ENCODE results near the gene ITGA6. TPM values are rescaled to one million over a fixed set of nuclear protein-coding genes. Genes with fewer than 3 reads are reported as not detected.

Gene ITGA6
- total RNA-seq, 1 donor from 2014 or later = 83.8 TPM

GRCh38 chr2:172551271-172551670 is 123.9 kb downstream of the ITGA6 start:
- no peak overlapping the region for H3K4me3 Mint-ChIP-seq (ENCODE audit: low read depth)
- DNase-seq (ENCODE audit: low spot score, unreplicated experiment) = no peak
- peaks cover 11% of the 10 kb centered on the region for H3K9me3 Mint-ChIP-seq (ENCODE audit: low read depth)
- no peaks in the 10 kb centered on the region for H3K36me3 Mint-ChIP-seq (ENCODE audit: insufficient read depth)
- no peak overlapping the region for H3K27ac Mint-ChIP-seq
- peaks cover 23% of the 10 kb centered on the region for H3K27me3 Mint-ChIP-seq
- peaks cover 11% of the 10 kb centered on the region for H3K4me1 Mint-ChIP-seq (ENCODE audit: low read depth)
- TF ChIP-seq, protein P1, sequence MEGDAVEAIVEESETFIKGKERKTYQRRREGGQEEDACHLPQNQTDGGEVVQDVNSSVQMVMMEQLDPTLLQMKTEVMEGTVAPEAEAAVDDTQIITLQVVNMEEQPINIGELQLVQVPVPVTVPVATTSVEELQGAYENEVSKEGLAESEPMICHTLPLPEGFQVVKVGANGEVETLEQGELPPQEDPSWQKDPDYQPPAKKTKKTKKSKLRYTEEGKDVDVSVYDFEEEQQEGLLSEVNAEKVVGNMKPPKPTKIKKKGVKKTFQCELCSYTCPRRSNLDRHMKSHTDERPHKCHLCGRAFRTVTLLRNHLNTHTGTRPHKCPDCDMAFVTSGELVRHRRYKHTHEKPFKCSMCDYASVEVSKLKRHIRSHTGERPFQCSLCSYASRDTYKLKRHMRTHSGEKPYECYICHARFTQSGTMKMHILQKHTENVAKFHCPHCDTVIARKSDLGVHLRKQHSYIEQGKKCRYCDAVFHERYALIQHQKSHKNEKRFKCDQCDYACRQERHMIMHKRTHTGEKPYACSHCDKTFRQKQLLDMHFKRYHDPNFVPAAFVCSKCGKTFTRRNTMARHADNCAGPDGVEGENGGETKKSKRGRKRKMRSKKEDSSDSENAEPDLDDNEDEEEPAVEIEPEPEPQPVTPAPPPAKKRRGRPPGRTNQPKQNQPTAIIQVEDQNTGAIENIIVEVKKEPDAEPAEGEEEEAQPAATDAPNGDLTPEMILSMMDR (IDR thresholded peaks at IDR 0.05; ENCODE audit: unreplicated experiment) = no peak

GRCh38 chr2:172552547-172553291 is 125.3 kb downstream of the ITGA6 start:
- no peak overlapping the region for H3K4me3 Mint-ChIP-seq (ENCODE audit: low read depth)
- TF ChIP-seq, protein P1 (IDR thresholded peaks at IDR 0.05; ENCODE audit: unreplicated experiment) = no peak
- peaks cover 18% of the 10 kb centered on the region for H3K4me1 Mint-ChIP-seq (ENCODE audit: low read depth)
- H3K27me3 Mint-ChIP-seq = peaks cover 23% of the 10 kb centered on the region
- DNase-seq (ENCODE audit: low spot score, unreplicated experiment) = no peak
- H3K36me3 Mint-ChIP-seq (ENCODE audit: insufficient read depth) = no peaks in the 10 kb centered on the region
- no peak overlapping the region for H3K27ac Mint-ChIP-seq
- peaks cover 5% of the 10 kb centered on the region for H3K9me3 Mint-ChIP-seq (ENCODE audit: low read depth)

DNA sequence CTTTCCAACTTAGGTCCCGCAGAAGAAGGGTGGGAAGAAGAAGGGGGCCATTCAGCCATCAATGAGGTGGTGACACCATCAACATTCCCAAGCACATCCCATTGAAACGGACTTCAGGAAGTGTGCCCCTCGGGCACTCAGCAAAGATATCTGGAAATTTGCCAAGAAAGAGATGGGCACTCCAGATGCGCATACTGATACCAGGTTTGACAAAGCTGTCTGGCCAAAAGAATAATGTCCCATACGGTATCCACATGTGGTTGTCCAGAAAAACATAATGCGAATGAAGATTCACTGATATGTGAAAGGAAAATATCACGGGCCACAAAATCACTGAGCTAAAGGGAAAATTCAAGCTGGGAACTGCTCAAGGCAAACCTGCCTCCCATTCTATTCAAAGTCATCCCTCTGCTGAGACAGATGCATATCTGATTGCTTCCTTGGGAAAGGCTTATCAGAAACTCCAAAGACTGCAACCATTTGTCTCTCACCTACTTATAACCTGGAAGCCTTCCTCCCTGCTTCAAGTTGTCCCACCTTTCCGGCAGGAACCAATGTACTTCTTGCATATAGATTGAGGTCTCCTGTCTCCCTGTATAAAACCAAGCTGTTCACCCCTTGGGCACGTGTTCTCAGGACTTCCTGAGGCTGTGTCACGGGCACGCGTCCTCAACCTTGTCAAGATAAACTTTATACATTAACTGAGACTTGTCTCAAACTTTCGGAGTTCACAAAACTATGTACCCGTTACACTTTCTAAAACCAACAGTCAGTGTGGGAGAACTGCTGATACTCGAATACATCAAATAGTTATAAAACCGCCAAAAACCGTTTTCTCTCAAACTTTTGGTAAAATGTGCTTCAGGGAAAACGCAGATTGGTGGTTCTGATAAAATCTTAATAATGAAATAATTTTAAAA is 127.2 kb downstream of the ITGA6 start:
- DNase-seq (ENCODE audit: low spot score, unreplicated experiment) = no peak
- Mint-ChIP-seq H3K4me3 (ENCODE audit: low read depth) (peak overlapping the region; percentile 91), H3K9me3 (ENCODE audit: low read depth) (no peaks in the 10 kb centered on the region), H3K27ac (no peak overlapping the region), H3K36me3 (ENCODE audit: insufficient read depth) (no peaks in the 10 kb centered on the region), H3K27me3 (peaks cover 23% of the 10 kb centered on the region), H3K4me1 (ENCODE audit: low read depth) (peaks cover 28% of the 10 kb centered on the region)
- TF ChIP-seq, protein P1 (IDR thresholded peaks at IDR 0.05; ENCODE audit: unreplicated experiment) = no peak

DNA sequence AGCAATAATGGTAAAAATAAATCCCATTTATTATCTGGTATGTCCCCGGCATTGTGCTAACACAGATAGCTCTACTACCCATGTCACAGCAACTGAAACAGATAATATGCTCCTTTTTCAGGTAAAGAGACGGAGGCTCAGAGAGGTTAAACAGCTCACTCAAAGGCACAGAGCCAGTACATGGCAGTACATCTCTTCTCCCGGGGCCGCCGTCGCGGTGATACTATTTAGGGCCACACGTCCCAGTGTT is 127.8 kb downstream of the ITGA6 start:
- Mint-ChIP-seq H3K4me1 (ENCODE audit: low read depth) (peaks cover 28% of the 10 kb centered on the region), H3K36me3 (ENCODE audit: insufficient read depth) (no peaks in the 10 kb centered on the region), H3K9me3 (ENCODE audit: low read depth) (no peaks in the 10 kb centered on the region), H3K27ac (peak overlapping the region; percentile 97), H3K4me3 (ENCODE audit: low read depth) (peak overlapping the region; percentile 91), H3K27me3 (peaks cover 23% of the 10 kb centered on the region)
- no peak for DNase-seq (ENCODE audit: low spot score, unreplicated experiment)
- TF ChIP-seq, protein P1 (IDR thresholded peaks at IDR 0.05; ENCODE audit: unreplicated experiment) = no peak

Other genes with a start within 250 kb of the ITGA6 start
- 19.0 and 20.2 TPM in 2 replicates for gene PDK1, start 128.5 kb downstream of the ITGA6 start, total RNA-seq